GM18867 (cell line): ENCODE results near the gene CAB39.
A peak's percentile ranks its signal among the peaks of the same experiment; 100 is the strongest.

Source experiments
- ATAC-seq: cut with Tn5 transposase; IDR thresholded peaks from one replicate; pipeline ENCODE4 v1.9.1; 2021; ENCODE audit warnings: mild to moderate bottlenecking, moderate library complexity; ENCODE audit not compliant: unreplicated experiment

Gene CAB39

DNA sequence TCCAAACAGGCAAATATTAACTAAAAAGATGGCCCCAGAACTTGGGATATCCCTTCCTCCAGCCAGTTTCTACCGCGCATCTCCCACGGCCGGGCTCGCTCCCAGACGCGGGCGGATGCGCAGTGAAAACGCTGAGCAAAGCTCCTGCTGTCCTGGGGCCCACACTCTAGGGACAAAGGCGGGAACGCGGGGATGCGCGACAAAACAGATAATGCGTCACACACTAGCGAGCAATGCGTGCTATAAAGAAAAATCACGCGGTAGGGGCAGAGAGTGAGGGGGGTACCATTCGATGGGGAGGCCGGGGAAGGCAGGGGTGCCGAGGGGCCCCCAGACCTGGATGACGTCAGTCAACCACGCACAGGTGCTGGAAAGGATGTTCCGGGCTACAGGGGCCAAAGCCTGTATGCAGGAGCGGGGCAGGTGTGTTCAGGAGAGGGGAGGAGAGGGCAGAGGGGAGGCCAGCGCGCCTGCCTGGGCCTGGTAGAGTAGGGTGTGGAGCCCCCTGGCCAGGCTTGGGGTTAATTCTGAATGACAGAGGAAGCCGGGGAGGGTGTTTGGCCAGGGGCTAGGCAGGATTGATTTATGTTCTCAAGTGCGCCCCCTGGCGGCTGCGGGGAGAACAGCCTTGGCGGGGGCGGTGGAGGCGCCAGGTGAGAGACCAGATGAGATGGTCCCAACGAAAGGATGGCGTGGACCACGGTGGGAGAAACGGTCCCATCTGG is 137.2 kb downstream of the CAB39 start:
- no peak for ATAC-seq

DNA sequence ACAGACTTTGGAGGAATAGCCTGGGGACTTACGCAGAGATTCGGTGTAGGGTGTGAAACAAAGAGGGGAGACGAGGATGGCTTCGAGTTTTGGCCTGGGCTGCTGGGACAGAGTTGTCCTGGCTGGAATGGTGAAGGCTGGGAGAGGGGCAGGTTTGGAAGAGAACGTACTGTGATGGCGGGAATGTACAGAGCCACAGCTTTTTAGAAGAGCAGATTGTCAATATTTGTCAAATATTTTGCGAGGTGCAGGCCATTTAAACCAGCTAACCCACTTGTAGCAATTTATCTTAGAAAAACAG is 137.7 kb downstream of the CAB39 start:
- ATAC-seq, result no peak

DNA sequence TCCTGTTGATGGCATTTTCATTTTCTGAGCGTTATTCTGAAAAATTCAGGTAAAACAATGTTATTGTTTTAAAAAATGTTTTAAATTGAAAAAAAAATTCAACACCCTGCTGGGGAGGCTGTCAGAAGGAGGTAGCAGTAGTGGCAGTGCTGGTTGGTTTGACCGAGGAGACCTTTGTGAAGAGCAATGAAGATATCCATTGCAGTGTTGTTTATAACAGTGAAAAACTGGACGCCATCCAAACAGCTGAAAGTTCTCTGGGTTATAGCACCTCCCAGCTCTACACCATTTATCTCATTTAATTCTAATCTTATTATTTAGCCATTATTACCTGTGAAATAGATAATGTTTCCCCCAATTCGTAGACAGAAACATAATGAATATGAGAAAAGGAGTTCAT is 139.5 kb downstream of the CAB39 start:
- no peak for ATAC-seq

DNA sequence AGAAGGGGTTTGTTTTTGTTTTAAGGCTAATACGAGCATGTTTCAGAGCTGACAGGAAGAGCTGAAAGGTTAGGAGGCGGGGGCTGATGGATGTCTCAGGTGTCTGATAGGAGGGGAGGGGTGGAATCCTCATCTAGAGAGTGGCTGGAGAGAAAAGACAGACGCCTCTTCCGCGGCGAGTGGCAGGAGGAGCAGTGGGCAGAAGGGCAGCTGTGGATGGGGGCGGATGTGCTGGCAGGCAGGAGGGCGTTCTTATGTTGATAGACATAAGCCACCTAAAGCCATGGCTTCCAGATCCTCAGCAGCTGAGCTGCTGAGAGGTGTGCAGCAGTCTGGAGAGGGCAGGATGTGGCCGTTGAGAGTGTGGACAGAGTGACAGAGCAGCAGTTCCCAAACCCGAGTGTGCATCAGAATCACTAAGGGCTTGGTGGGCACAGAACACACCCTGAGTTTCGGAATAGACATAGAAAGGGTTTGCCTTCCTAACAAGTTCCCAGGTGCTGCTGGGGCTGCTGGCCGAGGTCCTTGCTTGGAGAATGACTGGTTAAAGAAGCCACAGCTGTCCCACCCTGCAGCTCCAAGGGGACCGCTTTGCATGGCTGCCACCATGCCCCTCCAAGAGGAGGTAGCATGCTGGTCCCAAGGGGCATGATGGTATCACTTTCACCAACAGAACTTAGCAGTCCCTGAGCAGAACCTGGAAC is 149.1 kb downstream of the CAB39 start:
- no peak for ATAC-seq

DNA sequence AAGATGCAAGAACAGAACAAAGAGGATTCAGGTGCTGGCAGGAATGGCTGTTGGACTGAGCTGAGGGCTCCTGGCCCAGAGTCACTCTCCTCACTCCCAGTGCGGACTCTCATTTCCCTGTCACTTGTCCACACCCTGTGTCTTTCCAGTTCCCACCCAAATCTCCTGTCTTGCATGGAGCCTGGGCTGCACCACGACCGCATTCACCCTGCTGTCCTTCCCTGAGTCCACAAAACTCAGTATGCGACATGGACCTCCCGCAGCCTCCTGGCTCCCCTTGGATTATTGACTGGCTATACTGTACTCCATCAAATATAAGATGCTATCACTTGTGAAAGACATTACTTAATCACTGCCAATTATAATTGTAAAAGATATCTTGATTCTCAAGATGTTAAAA is 149.7 kb downstream of the CAB39 start:
- ATAC-seq, result no peak

DNA sequence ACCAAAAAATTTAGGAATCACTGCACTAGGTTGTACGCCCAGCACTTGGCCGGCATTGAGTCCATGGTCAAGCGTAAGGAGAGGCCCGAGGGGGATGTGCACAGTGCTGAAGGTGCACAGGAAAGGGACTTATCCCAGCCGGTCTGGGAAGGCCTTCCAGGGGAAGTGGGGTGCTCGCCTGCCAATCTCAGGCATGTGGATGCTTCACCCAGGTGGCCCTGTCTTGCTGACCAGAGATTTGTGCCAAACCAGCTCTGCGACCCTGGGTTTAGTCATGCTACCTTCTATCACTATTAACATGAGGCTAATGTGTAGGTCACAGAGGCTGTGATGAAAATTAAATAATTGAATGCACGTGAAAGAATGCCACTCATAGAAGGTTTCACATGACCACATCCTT is 150.4 kb downstream of the CAB39 start:
- no peak for ATAC-seq

DNA sequence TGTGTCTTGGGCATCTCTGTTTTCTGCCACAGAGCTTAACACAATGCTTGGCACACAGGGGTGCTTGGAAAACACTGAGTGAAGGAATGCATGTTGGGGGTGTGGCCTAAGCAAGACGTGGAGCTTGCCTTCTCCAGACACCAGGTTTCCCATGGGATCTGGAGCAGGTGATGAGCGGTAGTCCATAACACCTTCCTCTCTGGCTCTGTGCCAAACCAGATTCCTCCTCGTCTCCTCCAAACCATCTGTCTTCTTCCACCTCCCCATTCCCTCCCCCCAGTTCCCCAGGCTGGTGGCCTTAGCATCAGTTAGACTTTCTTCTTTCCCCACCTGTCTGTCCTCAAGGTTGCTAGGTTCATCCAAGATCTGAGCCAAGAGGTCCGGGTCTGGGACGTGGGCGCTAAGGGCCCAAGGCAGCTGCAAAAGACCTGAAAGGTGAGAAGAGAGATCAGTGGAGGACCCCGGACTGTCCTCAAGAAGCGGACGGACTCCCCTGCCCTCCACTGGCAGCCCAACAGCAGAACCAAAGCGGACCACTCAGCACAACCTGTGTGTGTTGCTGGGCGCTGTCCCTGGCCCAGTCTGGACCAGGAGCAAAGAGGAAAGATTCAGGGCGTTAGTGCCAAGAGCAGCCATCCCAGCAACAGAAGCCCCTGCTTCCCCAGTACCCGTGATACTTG is 150.9 kb downstream of the CAB39 start:
- no peak for ATAC-seq

DNA sequence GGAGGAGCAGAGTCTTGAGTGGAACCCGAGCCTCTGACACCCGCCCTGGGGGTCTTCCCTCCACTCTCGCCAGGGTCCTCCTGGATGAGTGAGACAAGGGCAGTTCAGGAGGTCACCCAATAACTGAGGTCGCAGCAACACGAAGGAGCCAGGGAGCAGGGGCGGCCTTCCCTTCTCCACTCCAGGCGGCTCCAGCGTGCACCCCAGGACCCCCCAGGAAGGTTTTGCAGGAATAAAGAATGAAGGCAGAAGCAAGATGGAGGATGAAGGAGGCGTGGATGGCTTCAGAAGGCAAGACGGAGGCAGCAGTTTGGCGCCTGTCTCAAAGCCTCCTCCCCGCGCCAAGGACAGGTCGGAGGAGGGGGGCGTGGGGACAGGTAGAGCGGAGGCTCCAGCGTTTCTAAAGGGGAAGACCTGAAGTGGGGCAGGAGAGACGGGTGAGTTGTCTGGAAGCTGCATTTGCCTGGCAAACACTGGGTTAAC is 151.5 kb downstream of the CAB39 start:
- ATAC-seq, result no peak

DNA sequence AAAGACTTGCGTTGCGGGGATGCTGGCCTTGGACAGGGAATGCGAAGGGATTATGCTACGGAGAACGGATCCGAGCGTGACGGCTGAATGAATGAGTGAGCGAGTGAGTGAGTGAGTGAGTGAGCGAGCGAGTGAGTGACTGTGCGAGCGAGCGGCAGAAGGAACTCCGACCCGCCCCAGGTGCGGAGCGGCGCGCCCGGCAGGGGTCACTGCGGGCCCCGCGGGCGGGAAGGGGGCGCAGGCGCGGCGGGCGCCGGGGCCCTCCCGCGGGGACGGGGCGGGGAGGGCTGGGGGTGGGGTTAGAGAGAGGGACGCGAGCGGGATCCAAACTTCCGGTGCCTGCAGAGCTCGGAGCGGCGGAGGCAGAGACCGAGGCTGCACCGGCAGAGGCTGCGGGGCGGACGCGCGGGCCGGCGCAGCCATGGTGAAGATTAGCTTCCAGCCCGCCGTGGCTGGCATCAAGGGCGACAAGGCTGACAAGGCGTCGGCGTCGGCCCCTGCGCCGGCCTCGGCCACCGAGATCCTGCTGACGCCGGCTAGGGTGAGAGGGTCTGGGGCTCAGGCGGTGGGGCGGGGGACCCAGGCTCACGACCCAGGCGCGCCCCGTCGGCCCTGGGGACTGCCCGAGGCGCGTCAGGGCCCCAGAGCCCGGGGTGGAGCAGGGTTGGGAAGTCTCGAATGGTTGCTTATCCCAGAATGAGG is 152.1 kb downstream of the CAB39 start, which contains the start of gene ITM2C:
Gene ITM2C (plus strand): TSS at position 338 of the 702 bp plus-strand sequence. CDS start 84 bp downstream, at position 422.
- ATAC-seq, result peak; percentile 77

DNA sequence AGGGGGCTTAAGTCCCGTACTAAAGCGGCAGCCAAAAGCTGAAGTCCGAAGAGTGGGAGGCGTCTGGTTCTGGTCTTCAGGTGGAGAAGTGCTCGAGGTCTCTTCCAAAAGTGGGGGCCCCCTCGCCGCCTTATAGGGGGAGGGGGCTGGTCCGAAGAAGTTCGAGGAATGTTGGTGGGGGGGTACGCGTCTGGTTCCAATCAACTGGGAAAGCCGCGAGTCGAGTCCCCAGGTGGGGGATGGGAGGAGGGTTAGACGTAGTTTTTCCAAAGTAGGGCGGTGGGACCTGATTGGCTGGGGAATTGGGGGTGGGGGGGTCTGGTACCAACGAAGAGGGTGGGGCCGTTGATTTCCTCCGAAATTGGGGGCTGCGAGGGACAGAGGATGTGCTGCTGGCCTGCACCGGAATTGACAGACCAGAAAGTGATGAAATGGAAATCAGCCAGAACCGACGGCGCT is 152.7 kb downstream of the CAB39 start:
- no peak for ATAC-seq

DNA sequence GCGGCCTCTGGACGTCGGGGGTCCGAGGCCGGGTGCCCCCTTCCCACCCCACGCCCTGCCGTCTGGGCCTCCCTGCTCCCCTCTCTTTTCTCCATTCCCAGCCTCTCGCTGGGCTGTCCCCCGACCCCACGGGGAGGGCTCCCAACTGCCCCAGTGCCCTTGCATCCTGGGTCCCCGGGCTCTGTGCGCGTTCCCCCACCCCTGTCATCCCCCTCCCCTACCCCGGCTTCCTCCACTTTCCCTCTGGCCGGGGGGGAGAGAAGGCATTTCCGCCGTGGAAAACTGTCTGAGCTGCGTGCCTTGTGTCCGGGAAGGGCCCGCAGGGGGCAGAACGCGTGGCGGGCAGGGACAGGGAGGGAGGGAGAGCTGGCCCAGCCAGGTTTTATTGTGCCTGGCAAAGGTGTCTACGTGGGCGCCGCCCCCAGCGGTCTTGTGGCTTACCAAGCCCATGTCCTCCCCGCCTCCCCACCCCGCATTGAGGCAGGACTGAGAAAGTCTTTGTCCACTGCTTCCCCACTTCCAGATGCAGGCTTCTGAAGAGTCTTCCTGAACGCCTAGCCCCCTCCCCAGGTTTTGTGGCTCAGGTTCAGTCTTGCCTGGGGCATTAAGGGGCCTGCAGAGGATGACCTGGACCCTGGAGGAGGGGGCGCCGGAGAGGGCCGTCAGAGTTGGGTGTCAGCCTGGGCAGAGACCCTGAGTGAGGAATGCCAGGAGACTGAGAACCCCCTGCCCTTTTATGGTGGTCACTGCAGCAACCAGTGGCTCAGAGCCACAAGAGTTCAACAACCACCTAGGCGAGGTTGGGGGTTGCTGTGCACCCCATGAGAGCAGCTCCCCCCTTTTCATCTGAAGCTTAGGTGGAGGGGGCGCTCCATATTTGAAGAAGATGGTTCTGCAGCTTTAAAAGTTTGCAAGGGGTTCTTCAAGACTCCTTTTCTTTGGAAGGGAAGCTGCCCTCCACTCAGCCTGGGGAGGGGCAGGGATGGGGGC is 153.4 kb downstream of the CAB39 start:
- no peak for ATAC-seq

DNA sequence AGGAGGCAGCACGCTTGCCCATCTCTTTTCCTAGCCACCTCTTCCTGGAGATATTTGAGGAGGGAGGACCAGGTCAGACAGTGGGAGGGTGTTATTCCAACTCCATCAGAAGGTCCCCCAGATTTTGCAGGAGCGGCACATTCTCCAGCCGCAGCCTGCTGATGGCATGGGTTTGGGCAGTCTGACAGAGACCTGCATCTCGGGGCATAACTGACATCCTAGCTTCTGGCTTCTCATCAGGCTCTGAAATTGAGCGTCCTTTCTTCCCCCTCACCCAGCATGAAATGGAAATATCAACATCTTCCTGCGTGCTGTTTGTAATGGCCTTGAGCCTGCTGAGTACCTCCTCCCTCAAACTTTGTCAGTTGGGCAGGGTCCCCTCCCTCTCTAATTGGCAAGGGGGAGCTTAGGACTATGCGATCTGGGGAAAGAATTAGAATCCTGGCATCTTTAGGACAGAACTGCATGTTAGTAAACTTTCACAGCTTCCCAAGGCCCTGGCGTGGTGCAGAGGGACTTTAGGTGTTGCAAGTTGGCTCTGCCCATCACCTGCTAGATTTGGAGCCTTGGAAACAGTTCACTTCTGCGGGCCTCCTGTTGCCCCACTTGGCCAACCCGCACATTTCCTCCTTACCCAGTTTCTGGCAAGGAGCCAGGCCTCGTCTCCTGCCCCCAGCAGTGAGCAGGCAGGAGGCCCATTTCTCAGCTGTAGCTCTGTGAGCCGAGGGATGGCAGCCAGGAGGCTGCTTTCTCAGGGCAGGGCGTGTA is 154.3 kb downstream of the CAB39 start:
- no peak for ATAC-seq

DNA sequence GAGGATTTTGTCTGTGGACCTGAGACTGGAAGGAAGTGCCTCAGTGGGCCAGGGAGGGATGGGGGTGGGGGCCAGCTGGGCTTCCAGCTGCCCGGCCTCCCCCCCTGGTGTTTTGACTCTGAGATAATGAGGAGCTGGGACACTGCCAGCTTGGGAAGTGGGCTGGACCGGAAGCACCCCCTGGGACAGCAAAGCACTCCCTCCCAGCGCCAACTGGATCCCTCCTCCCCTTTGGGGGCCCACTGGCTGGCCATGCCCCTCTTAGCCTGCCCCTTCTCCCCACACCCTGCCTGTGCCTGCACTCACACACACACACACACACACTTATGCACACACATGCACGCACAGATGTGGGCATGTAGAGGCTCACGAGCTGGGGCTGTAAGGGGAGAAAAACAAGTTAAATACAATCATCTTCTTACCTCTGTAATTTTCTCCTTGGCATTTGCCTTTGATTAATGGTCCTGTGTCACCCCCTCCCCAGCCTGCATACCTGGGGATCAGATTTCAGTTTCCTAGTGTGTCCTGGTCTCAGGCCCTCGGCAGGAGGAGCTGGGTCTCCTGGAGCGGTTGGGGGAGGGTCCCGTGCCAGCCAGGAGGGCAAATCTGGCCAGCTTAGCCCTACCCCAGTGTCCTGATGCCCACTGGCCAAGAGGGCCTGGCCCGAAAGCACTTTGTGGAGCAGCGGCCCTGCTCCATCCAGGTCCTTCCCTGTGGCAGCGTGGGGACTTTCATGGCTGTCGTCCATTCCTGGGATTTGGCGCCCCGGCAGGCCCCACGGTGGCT is 155.7 kb downstream of the CAB39 start:
- no peak for ATAC-seq

DNA sequence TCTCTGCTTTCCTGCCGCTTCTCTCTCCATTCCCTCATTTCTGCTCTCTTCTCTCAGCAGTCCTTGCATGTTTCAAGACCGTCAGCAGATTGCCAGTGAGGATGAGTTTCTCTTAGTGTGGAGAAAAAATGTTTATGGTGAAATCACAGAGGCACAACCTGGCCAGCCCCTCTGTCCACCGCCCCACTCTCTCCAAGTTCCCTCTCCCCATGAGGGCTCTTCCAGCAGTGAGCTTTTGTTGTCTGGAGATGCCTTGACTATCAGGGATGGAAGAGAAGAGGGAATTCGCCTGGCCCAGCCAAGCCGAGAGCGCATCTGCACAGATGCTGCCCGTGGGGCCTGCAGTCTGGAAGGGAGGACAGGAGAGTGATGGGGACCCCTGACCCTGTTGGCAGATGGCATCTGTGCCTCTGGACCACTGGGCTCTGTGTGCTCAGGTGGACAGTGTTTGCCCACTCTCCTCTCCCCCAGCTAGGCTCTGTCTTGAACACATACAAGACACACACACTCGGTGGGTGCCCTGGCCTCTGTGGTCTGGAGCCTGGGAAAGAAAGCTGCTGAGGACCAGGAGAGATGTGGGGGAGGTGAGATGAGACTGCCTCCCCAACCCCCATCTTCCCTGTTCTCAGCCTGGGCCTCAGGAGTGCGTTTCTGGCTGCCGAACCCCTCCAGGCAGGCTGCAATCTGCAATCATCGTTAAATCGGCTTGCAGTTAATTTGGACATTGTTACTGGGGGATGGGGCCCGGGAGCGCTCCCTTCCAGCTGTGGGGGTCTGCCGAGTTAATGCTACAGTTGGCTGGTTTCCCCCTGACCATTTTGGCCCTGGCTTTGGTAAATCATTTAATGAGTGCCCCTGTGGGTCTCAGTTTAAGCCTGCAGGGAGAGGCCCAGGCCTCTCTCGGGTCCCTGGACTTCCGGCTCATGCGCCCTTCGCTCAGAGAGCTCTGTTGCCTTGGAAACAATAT is 156.6 kb downstream of the CAB39 start:
- no peak for ATAC-seq

DNA sequence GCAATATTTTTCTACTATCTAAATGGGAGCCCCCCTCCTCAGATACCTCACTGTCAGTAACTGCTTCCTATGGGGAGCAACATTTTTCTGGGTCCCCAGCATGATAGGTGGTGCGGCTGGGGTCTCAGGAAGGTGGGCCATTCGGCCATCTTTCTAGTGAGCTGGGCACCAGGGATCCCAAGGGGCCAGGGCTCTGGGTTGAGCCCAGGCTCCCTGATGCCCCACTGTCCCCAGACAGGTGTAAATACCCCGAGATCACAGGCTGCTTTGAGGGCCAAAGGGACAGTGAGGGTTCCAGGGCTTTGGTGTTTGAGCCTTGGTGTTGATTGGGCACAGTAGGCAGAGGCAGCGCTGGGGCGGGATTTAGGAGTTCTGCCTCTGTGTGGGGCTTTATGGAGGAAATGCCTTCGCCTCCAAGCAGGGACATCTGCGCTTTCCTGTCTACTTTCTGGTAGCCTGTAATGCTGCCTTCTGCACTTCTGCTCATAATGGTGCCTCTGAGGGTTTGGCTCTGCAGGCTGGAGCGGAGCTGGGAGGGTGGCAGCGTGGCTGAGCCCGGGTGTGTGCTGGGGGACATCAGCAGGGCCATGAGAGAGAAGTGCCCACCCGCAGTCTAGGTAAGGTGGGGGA is 157.4 kb downstream of the CAB39 start:
- no peak for ATAC-seq
